SK-N-SH (cell line): ENCODE data around the gene TCHHL1. TPM values are rescaled to one million over a fixed set of nuclear protein-coding genes. Genes with fewer than 3 reads are reported as not detected.

Experiments used
- CTCF ChIA-PET: fragments of 300-600, 350-600 bp; formaldehyde crosslinking; extraction: SDS; loops from one replicate; lab custom pipeline; 2021; lab: Yijun Ruan, JAX
- POLR2A ChIA-PET: fragments of 350-600 bp; sonication (Branson Sonifier 250); formaldehyde crosslinking; extraction: SDS; loops from one replicate; lab custom pipeline; 2020; ENCODE audit warnings: antibody characterized with exemption, inconsistent platforms; lab: Yijun Ruan, JAX
- DNase-seq: peaks from one replicate; pipeline ENCODE4 v3.0.0; 2012
- H2AFZ ChIP-seq: fragments of 200-600 bp; sonication (generic); 2 replicates; pipeline ENCODE4 v1.8.1; 2016; ENCODE audit warnings: antibody characterized with exemption, mild to moderate bottlenecking, low read depth
- H3F3A ChIP-seq: fragments of 200-600 bp; sonication (generic); replicated peaks from 2 replicates; pipeline ENCODE3; 2016; ENCODE audit warnings: antibody characterized with exemption, mild to moderate bottlenecking; ENCODE audit not compliant: insufficient read depth
- H3K27ac ChIP-seq, 2 experiments: fragments of 200-500 bp in 1 of 2; fragments of 200-600 bp in 1 of 2; sonication (Bioruptor generic) in 1 of 2; sonication (generic), shearing (Covaris generic) in 1 of 2; 2 replicates each; pipeline versions ENCODE4 v1.5.1 to v1.6.1; 2014 to 2016; ENCODE audit warnings: low read depth in 2 of 2, inconsistent platforms in 1 of 2, low read length in 1 of 2, mild to moderate bottlenecking in 1 of 2, mixed read lengths in 1 of 2
- H3K27me3 ChIP-seq: fragments of 200-600 bp; sonication (generic), shearing (Covaris generic); 2 replicates; pipeline ENCODE4 v1.6.1; 2016; ENCODE audit warnings: mixed run types; ENCODE audit not compliant: insufficient read depth
- H3K36me3 ChIP-seq, 2 experiments: fragments of 200-500 bp in 1 of 2; fragments of 200-600 bp in 1 of 2; sonication (Bioruptor generic) in 1 of 2; sonication (generic) in 1 of 2; replicated peaks in 1 of 2; 2 replicates each; pipeline versions ENCODE3 to v1.5.1; 2014 to 2016; ENCODE audit warnings: low read length in 1 of 2, mild to moderate bottlenecking in 1 of 2; ENCODE audit not compliant: insufficient read depth in 2 of 2, control insufficient read depth in 1 of 2
- H3K4me1 ChIP-seq, 2 experiments: fragments of 200-500 bp in 1 of 2; fragments of 200-600 bp in 1 of 2; sonication (Bioruptor generic) in 1 of 2; sonication (generic), shearing (Covaris generic) in 1 of 2; 2 replicates each; pipeline versions ENCODE4 v1.5.1 to v1.6.1; 2014 to 2016; ENCODE audit warnings: low read depth in 1 of 2, low read length in 1 of 2, mixed run types in 1 of 2; ENCODE audit not compliant: insufficient read depth in 2 of 2, control insufficient read depth in 1 of 2
- H3K4me2 ChIP-seq: fragments of 200-600 bp; sonication (generic), shearing (Covaris generic); 2 replicates; pipeline ENCODE4 v1.6.1; 2017; ENCODE audit warnings: mixed run types
- H3K4me3 ChIP-seq, 2 experiments: fragments of 200-500 bp in 1 of 2; fragments of 200-600 bp in 1 of 2; sonication (Bioruptor generic) in 1 of 2; sonication (generic), shearing (Covaris generic) in 1 of 2; 2 replicates each; pipeline versions ENCODE4 v1.5.1 to v1.8.1; 2014 to 2016; ENCODE audit warnings: low read depth in 2 of 2, inconsistent platforms in 1 of 2, low read length in 1 of 2, mild to moderate bottlenecking in 1 of 2, mixed read lengths in 1 of 2, moderate library complexity in 1 of 2
- H3K79me2 ChIP-seq: fragments of 200-600 bp; sonication (generic); 2 replicates; pipeline ENCODE4 v1.8.1; 2017; ENCODE audit warnings: mild to moderate bottlenecking; ENCODE audit not compliant: insufficient read depth
- H3K9ac ChIP-seq: fragments of 200-600 bp; sonication (generic); 2 replicates; pipeline ENCODE4 v1.6.1; 2017; ENCODE audit warnings: mixed run types
- H3K9me2 ChIP-seq: fragments of 200-600 bp; sonication (generic); 2 replicates; pipeline ENCODE4 v1.6.1; 2017; ENCODE audit warnings: mixed run types
- H3K9me3 ChIP-seq: fragments of 200-600 bp; sonication (generic); 2 replicates; pipeline ENCODE4 v1.6.1; 2017; ENCODE audit warnings: mixed run types, mild to moderate bottlenecking, moderate library complexity
- H4K20me1 ChIP-seq: fragments of 200-600 bp; sonication (generic); 2 replicates; pipeline ENCODE4 v1.6.1; 2017; ENCODE audit warnings: mild to moderate bottlenecking, mixed run types; ENCODE audit not compliant: insufficient read depth
- CTCF ChIP-seq: fragments of 200-600 bp; sonication (generic); IDR thresholded peaks from 2 replicates; pipeline ENCODE4 v1.6.1; 2017; ENCODE audit warnings: antibody characterized with exemption, mild to moderate bottlenecking, moderate library complexity
- EP300 ChIP-seq, 2 experiments: IDR thresholded peaks; 2 replicates each; pipeline versions ENCODE4 v1.4.0 to v1.6.1; 2012; ENCODE audit warnings: borderline replicate concordance in 1 of 2, low read depth in 1 of 2, low read length in 1 of 2
- GATA2 ChIP-seq: sonication (generic); formaldehyde crosslinking; IDR thresholded peaks from 2 replicates; pipeline ENCODE4 v1.5.0; 2020; ENCODE audit warnings: mild to moderate bottlenecking, missing genetic modification reagents
- MXI1 ChIP-seq: IDR thresholded peaks from 2 replicates; pipeline ENCODE4 v1.6.1; 2012; ENCODE audit warnings: mild to moderate bottlenecking, low read depth, low read length, improper control_type of control experiment
- USF2 ChIP-seq: fragments of 150-350 bp; IDR thresholded peaks from 2 replicates; pipeline ENCODE4 v1.6.1; 2017; ENCODE audit warnings: antibody characterized with exemption, low read length, low read depth, borderline replicate concordance
- ZBTB33 ChIP-seq: IDR thresholded peaks from 2 replicates; pipeline ENCODE4 v1.4.0; 2012; ENCODE audit warnings: low read depth, borderline replicate concordance
- WGBS: methylation state at CpG from one replicate; pipeline ENCODE4 v1.1.6; 2017; ENCODE audit warnings: low lambda C conversion rate; 5-methylcytosine and 5-hydroxymethylcytosine counted together
- polyA plus RNA-seq, 3 experiments: library from polyadenylated mRNA; depleted of rRNA; stranded (reverse); fragments of >200 nt; gene quantifications; 2 replicates each; pipeline ENCODE4 v1.2.3, GENCODE V29; 2012

TCHHL1 gene
- polyA plus RNA-seq, 1 of the 3 experiments (the other 2 are of a cell fraction), result not detected

- CTCF ChIA-PET, result no interaction called here
- no peak for TF ChIP-seq USF2
- TF ChIP-seq MXI1, result no peak
- TF ChIP-seq CTCF, result no peak
- no peak for TF ChIP-seq EP300 (IDR thresholded peaks at IDR 0.05; ENCODE audit: borderline replicate concordance in 1 of 2, low read depth in 1 of 2, low read length in 1 of 2)
- TF ChIP-seq GATA2 (CRISPR knock-in tag), result no peak
- peaks cover 0 to 12% of the 10 kb centered on the region in 2 experiments; a peak in 1 of 4 replicates for H3K4me1 ChIP-seq
- DNase-seq, result no peak
- H3K27ac ChIP-seq, result no peak overlapping the region
- H3K9me3 ChIP-seq, result no peaks in the 10 kb centered on the region
- peaks cover 3% of the 10 kb centered on the region for H3F3A ChIP-seq
- H3K9ac ChIP-seq, result no peak overlapping the region
- no peaks in the 10 kb centered on the region for H3K36me3 ChIP-seq
- H3K27me3 ChIP-seq, result peaks cover 99% of the 10 kb centered on the region
- peak overlapping the region; percentile 15 to 63; a peak in 3 of 4 replicates for H3K4me3 ChIP-seq
- H3K4me2 ChIP-seq, result peak overlapping the region; percentile 95
- no peaks in the 10 kb centered on the region for H3K79me2 ChIP-seq
- POLR2A ChIA-PET, result no interaction called here
- 2% methylated on average over 15 of the region's 15 CpGs for WGBS
- H2AFZ ChIP-seq, result peak overlapping the region; percentile 91
- H3K9me2 ChIP-seq, result no peaks in the 10 kb centered on the region
- no peaks in the 10 kb centered on the region for H4K20me1 ChIP-seq
Observed at GRCh38 chr1:152109998-152110294, 21.1 kb upstream of the TCHHL1 start.

GRCh38 chr1:152109231-152109997, 20.6 kb upstream of the TCHHL1 start:
- CTCF ChIA-PET, result no interaction called here
- POLR2A ChIA-PET, result no interaction called here
- no peaks in the 10 kb centered on the region for H3K9me2 ChIP-seq
- H3K27me3 ChIP-seq, result peaks cover 94% of the 10 kb centered on the region
- no peak for DNase-seq
- no peaks in the 10 kb centered on the region for H3K36me3 ChIP-seq
- H3K79me2 ChIP-seq, result no peaks in the 10 kb centered on the region
- peak overlapping the region; percentile 95 for H3K4me2 ChIP-seq
- H3K27ac ChIP-seq, result no peak overlapping the region
- H3K9ac ChIP-seq, result no peak overlapping the region
- H3K4me3 ChIP-seq, result peak overlapping the region in 1 of 2 experiments; percentile 63; a peak in 2 of 4 replicates
- peak overlapping the region; percentile 91 for H2AFZ ChIP-seq
- H3K9me3 ChIP-seq, result no peaks in the 10 kb centered on the region
- no peak for TF ChIP-seq ZBTB33
- H4K20me1 ChIP-seq, result no peaks in the 10 kb centered on the region
- peaks cover 0 to 12% of the 10 kb centered on the region in 2 experiments; a peak in 1 of 4 replicates for H3K4me1 ChIP-seq
- WGBS, result 4% methylated on average over 31 of the region's 31 CpGs
- peaks cover 3% of the 10 kb centered on the region for H3F3A ChIP-seq
